GM23338 (cell line): ENCODE results near the gene MECP2. TPM values are rescaled to one million over a fixed set of nuclear protein-coding genes. Genes with fewer than 3 reads are reported as not detected.

Experiments
- ATAC-seq: fragments of 200-7000 bp; cut with Tn5 transposase; 3 replicates; pipeline ENCODE4 v1.9.1; 2020
- DNase-seq: peaks from one replicate; pipeline ENCODE4 v3.0.0-alpha.2; 2015; ENCODE audit warnings: low spot score
- H2AFZ ChIP-seq: fragments of 200-600 bp; sonication (generic); 2 replicates; pipeline ENCODE4 v1.8.0; 2016; ENCODE audit warnings: antibody characterized with exemption, mild to moderate bottlenecking, moderate library complexity
- H3F3A ChIP-seq: fragments of 200-600 bp; sonication (generic); replicated peaks from 2 replicates; pipeline ENCODE4 v1.8.0; 2017; ENCODE audit warnings: antibody characterized with exemption, mixed run types, low read depth
- H3K27ac ChIP-seq: fragments of 200-600 bp; sonication (generic); 2 replicates; pipeline ENCODE4 v1.6.1; 2016; ENCODE audit warnings: low read depth
- H3K27me3 ChIP-seq: fragments of 200-600 bp; sonication (generic); 2 replicates; pipeline ENCODE4 v1.8.0; 2016; ENCODE audit warnings: mild to moderate bottlenecking, mixed run types, moderate library complexity; ENCODE audit not compliant: insufficient read depth
- H3K36me3 ChIP-seq: fragments of 200-600 bp; sonication (generic); 2 replicates; pipeline ENCODE4 v1.8.0; 2016; ENCODE audit warnings: mild to moderate bottlenecking; ENCODE audit not compliant: insufficient read depth
- H3K4me1 ChIP-seq: fragments of 200-600 bp; sonication (generic); 2 replicates; pipeline ENCODE4 v1.8.0; 2016; ENCODE audit warnings: mild to moderate bottlenecking, moderate library complexity; ENCODE audit not compliant: insufficient read depth
- H3K4me2 ChIP-seq: fragments of 200-600 bp; sonication (generic); 2 replicates; pipeline ENCODE4 v1.7.1; 2017; ENCODE audit warnings: mixed run types
- H3K4me3 ChIP-seq: fragments of 200-600 bp; sonication (generic); 2 replicates; pipeline ENCODE4 v1.6.1; 2016; ENCODE audit warnings: mixed run types
- H3K79me2 ChIP-seq: fragments of 200-600 bp; sonication (generic); replicated peaks from 2 replicates; pipeline ENCODE4 v1.8.0; 2017; ENCODE audit warnings: mild to moderate bottlenecking; ENCODE audit not compliant: insufficient read depth
- H3K9me2 ChIP-seq: fragments of 200-600 bp; sonication (generic); 2 replicates; pipeline ENCODE4 v1.8.0; 2017; ENCODE audit not compliant: insufficient read depth
- H4K20me1 ChIP-seq: fragments of 200-600 bp; sonication (generic); replicated peaks from 2 replicates; pipeline ENCODE4 v1.8.0; 2017; ENCODE audit warnings: mild to moderate bottlenecking; ENCODE audit not compliant: insufficient read depth
- H3K27ac Mint-ChIP-seq: 2 replicates; pipeline ENCODE4 v1.8.0; 2020; ENCODE audit warnings: inconsistent platforms, mild to moderate bottlenecking, moderate library complexity, mixed read lengths
- H3K27me3 Mint-ChIP-seq: 3 replicates; pipeline ENCODE4 v1.8.0; 2022; ENCODE audit warnings: low read depth, mild to moderate bottlenecking, moderate library complexity, mixed read lengths, inconsistent platforms; ENCODE audit not compliant: insufficient read depth, poor library complexity
- H3K36me3 Mint-ChIP-seq: 3 replicates; pipeline ENCODE4 v1.8.0; 2021; ENCODE audit warnings: low read depth, mild to moderate bottlenecking, inconsistent platforms, moderate library complexity, mixed read lengths
- H3K4me1 Mint-ChIP-seq: 3 replicates; pipeline ENCODE4 v1.8.0; 2020; ENCODE audit warnings: mild to moderate bottlenecking, inconsistent platforms, mixed read lengths
- H3K4me3 Mint-ChIP-seq: 3 replicates; pipeline ENCODE4 v1.8.0; 2021; ENCODE audit warnings: moderate library complexity, mild to moderate bottlenecking, inconsistent platforms, mixed read lengths
- H3K9me3 Mint-ChIP-seq: 3 replicates; pipeline ENCODE4 v1.8.0; 2020; ENCODE audit warnings: moderate library complexity, mild to moderate bottlenecking, inconsistent platforms, mixed read lengths
- CREB1 ChIP-seq: fragments of 250-450 bp; sonication (Bioruptor Pico); IDR thresholded peaks from 2 replicates; pipeline ENCODE4 v1.5.0; 2020; ENCODE audit warnings: low read depth, mild to moderate bottlenecking, moderate library complexity
- ZNF114 ChIP-seq: fragments of 250-450 bp; sonication (Bioruptor Pico); IDR thresholded peaks from 2 replicates; pipeline ENCODE4 v1.5.0; 2020; ENCODE audit warnings: mild to moderate bottlenecking, moderate library complexity
- polyA plus RNA-seq: library from polyadenylated mRNA; unstranded; fragments of >200 nt; fragmentation: Nextera tagmentation; extraction: Ambion mirVana; gene quantifications from 2 replicates; pipeline ENCODE4 v1.2.1, GENCODE V29; 2016
- total RNA-seq: library from RNA; depleted of rRNA; stranded (reverse); fragments of >200 nt; shearing (Covaris generic); gene quantifications from 2 replicates; pipeline ENCODE4 v1.2.3, GENCODE V29; 2014
- TF ChIP-seq, protein P1 (sequence below), 2 experiments: fragments of 200-600 bp in 1 of 2; sonication (generic) in 1 of 2; conservative IDR thresholded peaks; 2 replicates each; pipeline versions ENCODE4 v1.5.1 to v1.6.1; 2016 to 2017; ENCODE audit warnings: antibody characterized with exemption in 2 of 2, low read depth in 2 of 2, mild to moderate bottlenecking in 2 of 2, moderate library complexity in 1 of 2
- TF ChIP-seq, protein P2 (sequence below): IDR thresholded peaks from 2 replicates; pipeline ENCODE4 v1.6.1; 2016; ENCODE audit warnings: antibody characterized with exemption
- TF ChIP-seq, protein P3 (sequence below): fragments of 250-450 bp; sonication (Bioruptor Pico); IDR thresholded peaks from 2 replicates; pipeline ENCODE4 v1.5.0; 2020; ENCODE audit warnings: mild to moderate bottlenecking, moderate library complexity

MECP2 gene
- total and polyA plus RNA-seq, 2 experiments from 2014 or later = 27.7 to 32.7 TPM

DNA sequence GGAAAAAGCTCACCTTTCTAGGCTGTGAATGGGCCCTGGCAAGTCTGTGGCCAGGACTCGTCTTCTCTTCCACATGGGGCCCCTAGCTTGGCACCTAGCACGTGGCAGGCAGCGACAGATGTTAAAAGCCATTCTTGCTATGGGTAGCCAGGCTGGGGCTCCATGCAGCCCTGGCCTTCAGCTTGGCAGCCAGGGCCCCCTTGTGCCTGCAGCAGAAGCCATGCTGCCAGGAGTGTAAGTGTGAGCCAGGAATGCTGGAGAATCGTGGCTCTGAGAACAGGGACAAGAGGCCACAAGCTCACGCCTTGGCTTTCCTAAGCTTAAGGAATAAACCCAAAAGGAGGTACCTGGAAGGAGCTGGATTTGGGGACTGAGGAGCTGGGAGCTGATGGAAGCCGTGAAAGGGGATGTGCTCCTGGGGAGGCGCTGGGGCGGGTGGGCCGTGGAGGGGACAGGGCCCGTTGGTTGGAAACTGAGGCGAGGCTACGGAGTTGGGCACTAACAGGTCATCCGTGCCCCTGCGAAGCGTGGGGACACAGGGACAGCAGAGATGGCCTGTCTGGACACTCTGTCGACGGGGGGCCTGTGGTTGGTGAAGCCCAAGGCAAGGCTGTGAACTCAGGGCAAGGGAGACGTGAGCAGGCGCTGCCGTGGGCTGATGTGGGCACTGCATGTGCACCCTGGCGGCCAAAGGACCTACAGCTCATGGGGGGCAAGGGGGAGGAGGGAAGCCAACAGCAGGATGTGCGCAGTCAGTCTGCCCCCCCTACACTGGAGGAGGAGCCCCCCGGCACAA, 45.6 kb upstream of the MECP2 start:
- TF ChIP-seq CREB1 (CRISPR knock-in tag) = no peak
- TF ChIP-seq, protein P1, sequence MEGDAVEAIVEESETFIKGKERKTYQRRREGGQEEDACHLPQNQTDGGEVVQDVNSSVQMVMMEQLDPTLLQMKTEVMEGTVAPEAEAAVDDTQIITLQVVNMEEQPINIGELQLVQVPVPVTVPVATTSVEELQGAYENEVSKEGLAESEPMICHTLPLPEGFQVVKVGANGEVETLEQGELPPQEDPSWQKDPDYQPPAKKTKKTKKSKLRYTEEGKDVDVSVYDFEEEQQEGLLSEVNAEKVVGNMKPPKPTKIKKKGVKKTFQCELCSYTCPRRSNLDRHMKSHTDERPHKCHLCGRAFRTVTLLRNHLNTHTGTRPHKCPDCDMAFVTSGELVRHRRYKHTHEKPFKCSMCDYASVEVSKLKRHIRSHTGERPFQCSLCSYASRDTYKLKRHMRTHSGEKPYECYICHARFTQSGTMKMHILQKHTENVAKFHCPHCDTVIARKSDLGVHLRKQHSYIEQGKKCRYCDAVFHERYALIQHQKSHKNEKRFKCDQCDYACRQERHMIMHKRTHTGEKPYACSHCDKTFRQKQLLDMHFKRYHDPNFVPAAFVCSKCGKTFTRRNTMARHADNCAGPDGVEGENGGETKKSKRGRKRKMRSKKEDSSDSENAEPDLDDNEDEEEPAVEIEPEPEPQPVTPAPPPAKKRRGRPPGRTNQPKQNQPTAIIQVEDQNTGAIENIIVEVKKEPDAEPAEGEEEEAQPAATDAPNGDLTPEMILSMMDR (conservative IDR thresholded peaks at IDR 0.05; ENCODE audit: low read depth in 2 of 2) = no peak
- TF ChIP-seq, protein P2, sequence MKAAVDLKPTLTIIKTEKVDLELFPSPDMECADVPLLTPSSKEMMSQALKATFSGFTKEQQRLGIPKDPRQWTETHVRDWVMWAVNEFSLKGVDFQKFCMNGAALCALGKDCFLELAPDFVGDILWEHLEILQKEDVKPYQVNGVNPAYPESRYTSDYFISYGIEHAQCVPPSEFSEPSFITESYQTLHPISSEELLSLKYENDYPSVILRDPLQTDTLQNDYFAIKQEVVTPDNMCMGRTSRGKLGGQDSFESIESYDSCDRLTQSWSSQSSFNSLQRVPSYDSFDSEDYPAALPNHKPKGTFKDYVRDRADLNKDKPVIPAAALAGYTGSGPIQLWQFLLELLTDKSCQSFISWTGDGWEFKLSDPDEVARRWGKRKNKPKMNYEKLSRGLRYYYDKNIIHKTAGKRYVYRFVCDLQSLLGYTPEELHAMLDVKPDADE = no peak
- TF ChIP-seq, protein P3, sequence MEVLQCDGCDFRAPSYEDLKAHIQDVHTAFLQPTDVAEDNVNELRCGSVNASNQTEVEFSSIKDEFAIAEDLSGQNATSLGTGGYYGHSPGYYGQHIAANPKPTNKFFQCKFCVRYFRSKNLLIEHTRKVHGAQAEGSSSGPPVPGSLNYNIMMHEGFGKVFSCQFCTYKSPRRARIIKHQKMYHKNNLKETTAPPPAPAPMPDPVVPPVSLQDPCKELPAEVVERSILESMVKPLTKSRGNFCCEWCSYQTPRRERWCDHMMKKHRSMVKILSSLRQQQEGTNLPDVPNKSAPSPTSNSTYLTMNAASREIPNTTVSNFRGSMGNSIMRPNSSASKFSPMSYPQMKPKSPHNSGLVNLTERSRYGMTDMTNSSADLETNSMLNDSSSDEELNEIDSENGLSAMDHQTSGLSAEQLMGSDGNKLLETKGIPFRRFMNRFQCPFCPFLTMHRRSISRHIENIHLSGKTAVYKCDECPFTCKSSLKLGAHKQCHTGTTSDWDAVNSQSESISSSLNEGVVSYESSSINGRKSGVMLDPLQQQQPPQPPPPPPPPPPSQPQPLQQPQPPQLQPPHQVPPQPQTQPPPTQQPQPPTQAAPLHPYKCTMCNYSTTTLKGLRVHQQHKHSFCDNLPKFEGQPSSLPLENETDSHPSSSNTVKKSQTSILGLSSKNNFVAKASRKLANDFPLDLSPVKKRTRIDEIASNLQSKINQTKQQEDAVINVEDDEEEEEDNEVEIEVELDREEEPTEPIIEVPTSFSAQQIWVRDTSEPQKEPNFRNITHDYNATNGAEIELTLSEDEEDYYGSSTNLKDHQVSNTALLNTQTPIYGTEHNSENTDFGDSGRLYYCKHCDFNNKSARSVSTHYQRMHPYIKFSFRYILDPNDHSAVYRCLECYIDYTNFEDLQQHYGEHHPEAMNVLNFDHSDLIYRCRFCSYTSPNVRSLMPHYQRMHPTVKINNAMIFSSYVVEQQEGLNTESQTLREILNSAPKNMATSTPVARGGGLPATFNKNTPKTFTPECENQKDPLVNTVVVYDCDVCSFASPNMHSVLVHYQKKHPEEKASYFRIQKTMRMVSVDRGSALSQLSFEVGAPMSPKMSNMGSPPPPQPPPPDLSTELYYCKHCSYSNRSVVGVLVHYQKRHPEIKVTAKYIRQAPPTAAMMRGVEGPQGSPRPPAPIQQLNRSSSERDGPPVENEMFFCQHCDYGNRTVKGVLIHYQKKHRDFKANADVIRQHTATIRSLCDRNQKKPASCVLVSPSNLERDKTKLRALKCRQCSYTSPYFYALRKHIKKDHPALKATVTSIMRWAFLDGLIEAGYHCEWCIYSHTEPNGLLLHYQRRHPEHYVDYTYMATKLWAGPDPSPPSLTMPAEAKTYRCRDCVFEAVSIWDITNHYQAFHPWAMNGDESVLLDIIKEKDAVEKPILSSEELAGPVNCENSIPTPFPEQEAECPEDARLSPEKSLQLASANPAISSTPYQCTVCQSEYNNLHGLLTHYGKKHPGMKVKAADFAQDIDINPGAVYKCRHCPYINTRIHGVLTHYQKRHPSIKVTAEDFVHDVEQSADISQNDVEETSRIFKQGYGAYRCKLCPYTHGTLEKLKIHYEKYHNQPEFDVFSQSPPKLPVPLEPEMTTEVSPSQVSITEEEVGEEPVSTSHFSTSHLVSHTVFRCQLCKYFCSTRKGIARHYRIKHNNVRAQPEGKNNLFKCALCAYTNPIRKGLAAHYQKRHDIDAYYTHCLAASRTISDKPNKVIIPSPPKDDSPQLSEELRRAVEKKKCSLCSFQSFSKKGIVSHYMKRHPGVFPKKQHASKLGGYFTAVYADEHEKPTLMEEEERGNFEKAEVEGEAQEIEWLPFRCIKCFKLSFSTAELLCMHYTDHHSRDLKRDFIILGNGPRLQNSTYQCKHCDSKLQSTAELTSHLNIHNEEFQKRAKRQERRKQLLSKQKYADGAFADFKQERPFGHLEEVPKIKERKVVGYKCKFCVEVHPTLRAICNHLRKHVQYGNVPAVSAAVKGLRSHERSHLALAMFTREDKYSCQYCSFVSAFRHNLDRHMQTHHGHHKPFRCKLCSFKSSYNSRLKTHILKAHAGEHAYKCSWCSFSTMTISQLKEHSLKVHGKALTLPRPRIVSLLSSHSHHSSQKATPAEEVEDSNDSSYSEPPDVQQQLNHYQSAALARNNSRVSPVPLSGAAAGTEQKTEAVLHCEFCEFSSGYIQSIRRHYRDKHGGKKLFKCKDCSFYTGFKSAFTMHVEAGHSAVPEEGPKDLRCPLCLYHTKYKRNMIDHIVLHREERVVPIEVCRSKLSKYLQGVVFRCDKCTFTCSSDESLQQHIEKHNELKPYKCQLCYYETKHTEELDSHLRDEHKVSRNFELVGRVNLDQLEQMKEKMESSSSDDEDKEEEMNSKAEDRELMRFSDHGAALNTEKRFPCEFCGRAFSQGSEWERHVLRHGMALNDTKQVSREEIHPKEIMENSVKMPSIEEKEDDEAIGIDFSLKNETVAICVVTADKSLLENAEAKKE (CRISPR knock-in tag) = no peak
- TF ChIP-seq ZNF114 = no peak
- no peaks in the 10 kb centered on the region for H3K79me2 ChIP-seq
- no peak for DNase-seq
- H3K4me1 ChIP-seq = no peaks in the 10 kb centered on the region
- H3K4me3 Mint-ChIP-seq = no peak overlapping the region
- no peaks in the 10 kb centered on the region for H4K20me1 ChIP-seq
- no peaks in the 10 kb centered on the region; the same call in 2 of the 3 replicates for H3K9me3 Mint-ChIP-seq
- H3K36me3 Mint-ChIP-seq = no peaks in the 10 kb centered on the region
- no peak overlapping the region for H3K4me3 ChIP-seq
- H3K36me3 ChIP-seq = no peaks in the 10 kb centered on the region
- H3K4me1 Mint-ChIP-seq = no peaks in the 10 kb centered on the region
- no peaks in the 10 kb centered on the region for H3K27me3 ChIP-seq
- no peak overlapping the region for H3K27ac ChIP-seq
- no peak overlapping the region for H2AFZ ChIP-seq
- H3K4me2 ChIP-seq = no peak overlapping the region
- peaks cover under 1% of the 10 kb centered on the region for H3K27me3 Mint-ChIP-seq
- ATAC-seq = no peak
- no peak overlapping the region for H3K27ac Mint-ChIP-seq
- no peaks in the 10 kb centered on the region for H3F3A ChIP-seq
- no peaks in the 10 kb centered on the region for H3K9me2 ChIP-seq
